Left colon (tissue), 2 donors: Measurements from ENCODE around the gene SLC2A4. TPM values are rescaled to one million over a fixed set of nuclear protein-coding genes. Genes with fewer than 3 reads are reported as not detected.
"Not testable (repeated sequence)": the region's sequence is repeated elsewhere in the genome, so short reads cannot be mapped to it uniquely, and the experiment has no call there.

ENCODE experiments used
- ATAC-seq: fragments of 200-7000 bp; cut with Tn5 transposase; one replicate; pipeline ENCODE4 v1.9.1; 2020; ENCODE audit warnings: mild to moderate bottlenecking, moderate library complexity
- DNase-seq, 2 donors: peaks; one replicate each; pipeline ENCODE4 v3.0.0-alpha.2; 2020
- intact Hi-C, 2 donors: fragments of 100-400 bp; cut with DNase I in 1 of 2; cut with micrococcal nuclease in 1 of 2; formaldehyde crosslinking; loops; one replicate each; pipeline versions ENCODE4 v1.11.2 to v1.14.0; 2022; cut with DNase I, micrococcal nuclease
- total RNA-seq, 2 donors: library from RNA; stranded (reverse); fragmentation: NEBNext Ultra II Directional; extraction: Animal tissue kit (Norgen Biotek cat#: 25700); gene quantifications; one replicate each; pipeline ENCODE4 v1.2.1, GENCODE V29; 2021
- donor health status: DM: no; HTN: no; CAD: no.
- donor health status: DM: yes; HTN: yes; CAD: no.

SLC2A4 gene
- total RNA-seq, 2 donors from 2014 or later: 1.4 to 9.7 TPM

GRCh38 chr17:7329997-7330637 is 48.6 kb downstream of the SLC2A4 start:
- peak; percentile 63 for ATAC-seq
- intact Hi-C loops: no loop called here
- peak; percentile 79 to 86 for DNase-seq

GRCh38 chr17:7330638-7331015 is 49.1 kb downstream of the SLC2A4 start:
- intact Hi-C loops: no loop called here
- ATAC-seq: no peak
- no peak for DNase-seq

DNA sequence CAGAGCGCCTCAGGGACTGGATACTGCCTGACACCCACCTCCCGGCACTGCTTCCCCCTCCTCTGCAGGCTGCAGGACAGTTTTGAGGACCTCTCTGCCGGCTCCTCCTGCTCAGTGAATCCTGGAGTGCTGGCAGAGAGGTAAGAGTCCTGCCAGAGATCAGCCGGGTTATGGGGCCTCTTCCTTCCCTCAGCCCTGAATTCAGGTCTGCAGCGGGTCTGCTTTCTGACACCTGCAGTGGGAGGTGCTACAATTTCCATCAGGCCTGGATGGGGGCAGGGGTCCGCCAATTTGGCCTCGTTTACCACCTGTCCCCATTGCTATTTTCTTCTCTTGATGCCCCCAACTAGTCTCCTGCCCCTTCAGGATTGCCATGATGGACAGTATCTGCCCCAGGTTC is 50.6 kb downstream of the SLC2A4 start:
- intact Hi-C loops: no loop called here
- no peak for DNase-seq
- ATAC-seq: no peak

- ATAC-seq, intact Hi-C loops, DNase-seq: not testable (repeated sequence)
These were observed 51.1 kb downstream of the SLC2A4 start for GRCh38 chr17:7332600-7333069.

DNA sequence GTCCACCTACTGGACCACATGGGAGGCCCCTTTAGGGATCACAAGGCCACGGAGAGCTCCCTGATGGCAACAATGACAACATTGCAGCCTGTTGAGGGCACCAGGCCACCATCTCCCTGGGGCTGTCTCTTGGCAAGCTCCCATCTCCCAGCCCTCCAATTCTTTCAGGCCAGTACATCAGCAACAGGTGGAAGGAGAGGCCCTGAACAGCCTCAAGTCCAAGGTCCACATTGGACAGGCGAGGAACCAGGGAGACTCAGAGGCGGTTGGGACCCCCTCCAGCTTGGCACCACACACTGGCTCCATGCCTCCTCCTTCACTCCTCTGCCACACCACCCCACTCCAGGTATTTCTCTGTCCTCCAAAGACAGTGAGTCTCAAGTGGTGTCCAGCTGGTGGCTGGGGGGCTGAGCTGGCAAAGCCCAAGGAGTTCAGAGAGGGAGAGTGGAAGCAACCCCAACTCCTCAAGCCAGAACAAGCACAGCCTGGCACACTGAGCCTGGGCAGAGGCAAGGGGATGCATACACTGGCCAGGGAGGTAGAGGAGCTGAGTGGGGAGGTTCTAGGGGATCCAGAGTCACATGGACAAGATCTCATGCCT is 53.5 kb downstream of the SLC2A4 start:
- ATAC-seq (no peak), DNase-seq (no peak)
- intact Hi-C loops: no loop called here

DNA sequence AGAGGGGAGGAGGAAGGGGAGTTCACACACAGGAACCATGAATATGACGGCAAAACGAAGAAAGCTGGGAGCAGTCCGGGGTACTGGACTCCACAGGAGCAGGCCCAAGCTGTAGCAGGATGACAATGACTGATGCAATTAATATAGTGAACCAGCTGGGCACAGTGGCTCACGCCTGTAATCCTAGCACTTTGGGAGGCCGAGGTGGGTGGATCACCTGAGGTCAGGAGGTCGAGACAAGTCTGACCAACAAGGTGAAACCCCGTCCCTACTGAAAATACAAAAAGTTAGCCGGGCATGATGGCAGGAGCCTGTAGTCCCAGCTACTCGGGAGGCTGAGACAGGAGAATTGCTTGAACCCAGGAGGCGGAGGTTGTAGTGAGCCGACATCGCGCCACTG is 54.2 kb downstream of the SLC2A4 start:
- intact Hi-C loops, DNase-seq, ATAC-seq: not testable (repeated sequence)

GRCh38 chr17:7336240-7337175 is 55.0 kb downstream of the SLC2A4 start, which contains the start of gene ACAP1:
TSS of gene ACAP1 (plus strand) at chr17:7336529. CDS start at chr17:7336735, 206 bp downstream.
- DNase-seq (peak; percentile 70 to 79), ATAC-seq (peak; percentile 69)
- intact Hi-C loops: no loop called here

- ATAC-seq, intact Hi-C loops, DNase-seq: not testable (repeated sequence)
These were observed 56.1 kb downstream of the SLC2A4 start for GRCh38 chr17:7337600-7337999.

Other genes starting within 250 kb of the SLC2A4 start
- gene SLC16A13, start 245.7 kb upstream of the SLC2A4 start, total RNA-seq: 10 to 100 TPM in 1 of 2 donors, 1 to 10 TPM in 1; 9.0 to 10.0 TPM
- gene SLC16A11, start 237.6 kb upstream of the SLC2A4 start, total RNA-seq: under 1 TPM; 0.58 to 0.84 TPM
- 1 to 10 TPM; 4.2 to 7.6 TPM for gene CLEC10A, start 201.5 kb upstream of the SLC2A4 start, total RNA-seq
- gene ASGR2, start 166.9 kb upstream of the SLC2A4 start, total RNA-seq: under 1 TPM in 1 of 2 donors, not detected in 1; 0.25 TPM
- under 1 TPM; 0.37 to 0.42 TPM for gene ASGR1, start 102.3 kb upstream of the SLC2A4 start, total RNA-seq
- 1 to 10 TPM; 4.0 to 7.3 TPM for gene DLG4, start 61.9 kb upstream of the SLC2A4 start, total RNA-seq
- 1,000 to 10,000 TPM in 1 of 2 donors, 100 to 1,000 TPM in 1; 784 to 1,134 TPM for gene ACADVL, start 61.8 kb upstream of the SLC2A4 start, total RNA-seq
- 10 to 100 TPM; 30.9 to 34.9 TPM for gene DVL2, start 47.2 kb upstream of the SLC2A4 start, total RNA-seq
- 10 to 100 TPM; 33.9 to 44.1 TPM for gene PHF23, start 42.3 kb upstream of the SLC2A4 start, total RNA-seq
- gene GABARAP, start 39.3 kb upstream of the SLC2A4 start, total RNA-seq: 100 to 1,000 TPM; 431 to 505 TPM
- 100 to 1,000 TPM; 108 to 117 TPM for gene CTDNEP1, start 30.0 kb upstream of the SLC2A4 start, total RNA-seq
- gene ELP5, start 29.5 kb upstream of the SLC2A4 start, total RNA-seq: 10 to 100 TPM; 42.4 to 55.4 TPM
- 1,000 to 10,000 TPM in 1 of 2 donors, 100 to 1,000 TPM in 1; 997 to 1,004 TPM for gene CLDN7, start 19.2 kb upstream of the SLC2A4 start, total RNA-seq
- 10 to 100 TPM; 19.7 to 23.6 TPM for gene YBX2, start 12.9 kb downstream of the SLC2A4 start, total RNA-seq
- gene EIF5A, start 25.9 kb downstream of the SLC2A4 start, total RNA-seq: 100 to 1,000 TPM; 330 to 413 TPM
- gene GPS2, start 33.6 kb downstream of the SLC2A4 start, total RNA-seq: 10 to 100 TPM; 71.2 to 72.4 TPM
- gene NEURL4, start 47.6 kb downstream of the SLC2A4 start, total RNA-seq: 10 to 100 TPM; 32.7 to 44.5 TPM
- gene ACAP1, start 54.8 kb downstream of the SLC2A4 start, total RNA-seq: 1 to 10 TPM; 4.1 to 9.0 TPM
- gene KCTD11, start 70.4 kb downstream of the SLC2A4 start, total RNA-seq: 10 to 100 TPM in 1 of 2 donors, 1 to 10 TPM in 1; 9.4 to 10.1 TPM
- gene TMEM95, start 73.4 kb downstream of the SLC2A4 start, total RNA-seq: not detected
- 10 to 100 TPM; 22.2 to 24.9 TPM for gene TNK1, start 99.4 kb downstream of the SLC2A4 start, total RNA-seq
- gene PLSCR3, start 112.8 kb downstream of the SLC2A4 start, total RNA-seq: 10 to 100 TPM in 1 of 2 donors, 1 to 10 TPM in 1; 8.9 to 10.2 TPM
- gene TMEM256, start 122.4 kb downstream of the SLC2A4 start, total RNA-seq: 10 to 100 TPM; 70.8 to 81.0 TPM
- gene NLGN2, start 126.1 kb downstream of the SLC2A4 start, total RNA-seq: 1 to 10 TPM; 2.7 to 6.6 TPM
- gene SPEM1, start 138.6 kb downstream of the SLC2A4 start, total RNA-seq: not detected
- not detected for gene SPEM2, start 143.9 kb downstream of the SLC2A4 start, total RNA-seq
- gene SPEM3, start 147.1 kb downstream of the SLC2A4 start, total RNA-seq: not detected
- 10 to 100 TPM; 19.3 to 20.5 TPM for gene TMEM102, start 153.7 kb downstream of the SLC2A4 start, total RNA-seq
- 1 to 10 TPM; 1.2 to 2.3 TPM for gene FGF11, start 157.8 kb downstream of the SLC2A4 start, total RNA-seq
- 10 to 100 TPM in 1 of 2 donors, 1 to 10 TPM in 1; 9.6 to 10.7 TPM for gene CHRNB1, start 163.3 kb downstream of the SLC2A4 start, total RNA-seq
- gene ZBTB4, start 197.9 kb downstream of the SLC2A4 start, total RNA-seq: 10 to 100 TPM; 17.5 to 25.0 TPM
- gene SLC35G6, start 199.7 kb downstream of the SLC2A4 start, total RNA-seq: not detected
- gene POLR2A, start 202.6 kb downstream of the SLC2A4 start, total RNA-seq: 10 to 100 TPM; 83.8 to 100.0 TPM